OCI-LY7 (cell line): Measurements from ENCODE around the gene PRDM5. TPM values are rescaled to one million over a fixed set of nuclear protein-coding genes. Genes with fewer than 3 reads are reported as not detected.

Experiments used
- BruUV-seq: library from RNA; stranded (reverse); fragments of 400-500 nt; replicated peaks from 2 replicates; lab custom pipeline; 2021; lab: Mats Ljungman, UMichigan
- CTCF ChIA-PET: fragments of 300-600 bp; sonication (Branson Sonifier 250); formaldehyde crosslinking; loops from one replicate; lab custom pipeline; 2022; ENCODE audit warnings: antibody characterized with exemption; ENCODE audit not compliant: unreplicated experiment; lab: Charles Lee
- POLR2A ChIA-PET: fragments of 300-600 bp; sonication (Branson Sonifier 250); formaldehyde crosslinking; loops from one replicate; lab custom pipeline; 2022; ENCODE audit warnings: antibody characterized with exemption; lab: Charles Lee
- DNase-seq: peaks from one replicate; pipeline ENCODE4 v3.0.0-alpha.2; 2015; ENCODE audit warnings: low spot score
- H2AFZ ChIP-seq: fragments of 200-600 bp; sonication (generic), shearing (Covaris generic); 2 replicates; pipeline ENCODE4 v1.6.1; 2014; ENCODE audit warnings: mild to moderate bottlenecking, antibody characterized with exemption, low read length, moderate library complexity
- H3K27ac ChIP-seq: fragments of 200-600 bp; sonication (generic); 2 replicates; pipeline ENCODE4 v1.5.1; 2014; ENCODE audit warnings: mixed run types, low read depth, mild to moderate bottlenecking, moderate library complexity, low read length, inconsistent platforms; ENCODE audit not compliant: poor library complexity, severe bottlenecking
- H3K36me3 ChIP-seq: fragments of 200-600 bp; sonication (generic); 2 replicates; pipeline ENCODE4 v1.6.1; 2014; ENCODE audit warnings: mild to moderate bottlenecking, antibody characterized with exemption, low read length, moderate library complexity, mixed read lengths; ENCODE audit not compliant: insufficient read depth
- H3K4me1 ChIP-seq: fragments of 200-600 bp; sonication (generic); 2 replicates; pipeline ENCODE4 v1.5.1; 2014; ENCODE audit warnings: mild to moderate bottlenecking, low read length; ENCODE audit not compliant: insufficient read depth, poor library complexity, severe bottlenecking
- H3K4me2 ChIP-seq: fragments of 200-600 bp; sonication (generic); 2 replicates; pipeline ENCODE4 v1.6.1; 2014; ENCODE audit warnings: mild to moderate bottlenecking, low read length
- H3K4me3 ChIP-seq: fragments of 200-600 bp; sonication (generic); 2 replicates; pipeline ENCODE4 v1.5.1; 2014; ENCODE audit warnings: mild to moderate bottlenecking, low read depth, low read length; ENCODE audit not compliant: poor library complexity, severe bottlenecking
- H3K79me2 ChIP-seq: fragments of 200-600 bp; sonication (generic); 2 replicates; pipeline ENCODE4 v1.6.1; 2016; ENCODE audit warnings: low read depth, mild to moderate bottlenecking, low read length, moderate library complexity, mixed read lengths; ENCODE audit not compliant: insufficient read depth
- H3K9me2 ChIP-seq: fragments of 200-600 bp; sonication (generic); 2 replicates; pipeline ENCODE4 v1.6.1; 2016; ENCODE audit warnings: mild to moderate bottlenecking, low read length, mixed read lengths; ENCODE audit not compliant: insufficient read depth
- H3K9me3 ChIP-seq: fragments of 200-600 bp; sonication (generic); 2 replicates; pipeline ENCODE4 v1.6.1; 2014; ENCODE audit warnings: mild to moderate bottlenecking, mixed run types, low read length, mixed read lengths
- H4K20me1 ChIP-seq: fragments of 200-600 bp; sonication (generic); 2 replicates; pipeline ENCODE4 v1.6.1; 2014; ENCODE audit warnings: mild to moderate bottlenecking, antibody characterized with exemption, low read length, moderate library complexity, mixed read lengths; ENCODE audit not compliant: insufficient read depth
- CTCF ChIP-seq: fragments of 200-600 bp; sonication (generic); conservative IDR thresholded peaks from 2 replicates; pipeline ENCODE4 v1.5.1; 2014; ENCODE audit warnings: mild to moderate bottlenecking, antibody characterized with exemption, low read length, moderate library complexity, mixed read lengths
- EZH2phosphoT487 ChIP-seq: fragments of 200-600 bp; sonication (generic); IDR thresholded peaks from 2 replicates; pipeline ENCODE4 v1.6.1; 2018; ENCODE audit warnings: low read depth, borderline replicate concordance, mild to moderate bottlenecking, mixed run types, antibody characterized with exemption, low read length, moderate library complexity, mixed read lengths
- intact Hi-C: fragments of 100-400 bp; cut with micrococcal nuclease; formaldehyde crosslinking; loops from one replicate; pipeline ENCODE4 v1.10.0; 2022; ENCODE audit not compliant: unreplicated experiment
- total RNA-seq, 2 experiments: library from RNA; depleted of rRNA in 1 of 2; stranded (reverse); fragments of >200 nt in 1 of 2; shearing (Covaris generic) in 1 of 2; gene quantifications; 2 replicates each; pipeline ENCODE4 v1.2.3, GENCODE V29; 2014 to 2022

Gene PRDM5
- total RNA-seq, 2 experiments from 2014 or later: 0.22 to 0.76 TPM

GRCh38 chr4:120814886-120815285 is 107.6 kb downstream of the PRDM5 start:
- CTCF ChIA-PET: no interaction called here

GRCh38 chr4:120812216-120812615 is 110.3 kb downstream of the PRDM5 start:
- Histone ChIP-seq H3K36me3 (no peaks in the 10 kb centered on the region; the same call in 1 of the 2 replicates), H3K79me2 (no peaks in the 10 kb centered on the region), H4K20me1 (no peaks in the 10 kb centered on the region), H3K4me3 (no peak overlapping the region), H3K9me3 (peaks cover 8% of the 10 kb centered on the region; the same call in 1 of the 2 replicates), H3K9me2 (no peaks in the 10 kb centered on the region), H3K27ac (no peak overlapping the region), H2AFZ (no peak overlapping the region), H3K4me1 (no peaks in the 10 kb centered on the region), H3K4me2 (no peak overlapping the region)
- DNase-seq: no peak
- BruUV-seq: no TSS peak
- ChIA-PET POLR2A (interaction anchor here (0.8 to 2.5 kb wide), 5 partner anchors 13 to 99 kb away, joined by 3 to 6 read pairs (median 3); no protein-coding TSS in a partner anchor), CTCF (no interaction called here)
- intact Hi-C loops: loop anchor here (5.0 to 10.0 kb wide), 2 partner anchors 283 to 655 kb away; no protein-coding TSS in a partner anchor
- TF ChIP-seq CTCF (no peak), EZH2phosphoT487 (no peak)

More at GRCh38 chr4:120814886-120815285, 107.6 kb downstream of the PRDM5 start:
- POLR2A ChIA-PET: interaction anchor here (0.7 to 1.9 kb wide), 5 partner anchors 16 to 661 kb away, joined by 3 to 6 read pairs (median 3); no protein-coding TSS in a partner anchor
- H3K4me2 ChIP-seq: no peak overlapping the region
- H3K79me2 ChIP-seq: no peaks in the 10 kb centered on the region
- no TSS peak for BruUV-seq
- H3K4me1 ChIP-seq: no peaks in the 10 kb centered on the region
- DNase-seq: no peak
- no peak for TF ChIP-seq CTCF
- TF ChIP-seq EZH2phosphoT487: no peak
- no peaks in the 10 kb centered on the region for H3K9me2 ChIP-seq
- no peak overlapping the region for H3K27ac ChIP-seq
- no peaks in the 10 kb centered on the region; the same call in 1 of the 2 replicates for H3K36me3 ChIP-seq
- no peak overlapping the region for H2AFZ ChIP-seq
- no peak overlapping the region for H3K4me3 ChIP-seq
- peaks cover 8% of the 10 kb centered on the region; the same call in 1 of the 2 replicates for H3K9me3 ChIP-seq
- intact Hi-C loops: loop anchor here (5.0 to 10.0 kb wide), 2 partner anchors 280 to 658 kb away; no protein-coding TSS in a partner anchor
- H4K20me1 ChIP-seq: no peaks in the 10 kb centered on the region

GRCh38 chr4:120809518-120809917 is 113.0 kb downstream of the PRDM5 start:
- no peaks in the 10 kb centered on the region for H3K4me1 ChIP-seq
- H4K20me1 ChIP-seq: no peaks in the 10 kb centered on the region
- H3K36me3 ChIP-seq: no peaks in the 10 kb centered on the region; the same call in 1 of the 2 replicates
- H3K79me2 ChIP-seq: no peaks in the 10 kb centered on the region
- H3K9me3 ChIP-seq: peaks cover 8% of the 10 kb centered on the region; the same call in 1 of the 2 replicates
- H2AFZ ChIP-seq: no peak overlapping the region
- H3K4me3 ChIP-seq: no peak overlapping the region
- no peak overlapping the region for H3K27ac ChIP-seq
- no peak overlapping the region for H3K4me2 ChIP-seq
- ChIA-PET CTCF (no interaction called here), POLR2A (interaction anchor here (0.5 to 1.1 kb wide), 4 partner anchors 10 to 49 kb away, joined by 3 to 4 read pairs (median 3); no protein-coding TSS in a partner anchor)
- DNase-seq: peak; percentile 24
- intact Hi-C loops: loop anchor here (1.0 kb wide), 1 partner anchor 90 kb away; no protein-coding TSS in a partner anchor
- no TSS peak for BruUV-seq
- H3K9me2 ChIP-seq: no peaks in the 10 kb centered on the region
- TF ChIP-seq EZH2phosphoT487: no peak
- peak; percentile 84 for TF ChIP-seq CTCF
